GM18520 (cell line): Measurements from ENCODE around the gene CBLN2.

Experiments
- ATAC-seq: cut with Tn5 transposase; IDR thresholded peaks from one replicate; pipeline ENCODE4 v1.9.1; 2021; ENCODE audit not compliant: unreplicated experiment

CBLN2 gene

GRCh38 chr18:72544092-72544886, at the start of gene CBLN2:
CBLN2 (minus strand) TSS chr18:72544342; CDS start chr18:72542160, 2,182 bp downstream.
- peak; percentile 86 for ATAC-seq

DNA sequence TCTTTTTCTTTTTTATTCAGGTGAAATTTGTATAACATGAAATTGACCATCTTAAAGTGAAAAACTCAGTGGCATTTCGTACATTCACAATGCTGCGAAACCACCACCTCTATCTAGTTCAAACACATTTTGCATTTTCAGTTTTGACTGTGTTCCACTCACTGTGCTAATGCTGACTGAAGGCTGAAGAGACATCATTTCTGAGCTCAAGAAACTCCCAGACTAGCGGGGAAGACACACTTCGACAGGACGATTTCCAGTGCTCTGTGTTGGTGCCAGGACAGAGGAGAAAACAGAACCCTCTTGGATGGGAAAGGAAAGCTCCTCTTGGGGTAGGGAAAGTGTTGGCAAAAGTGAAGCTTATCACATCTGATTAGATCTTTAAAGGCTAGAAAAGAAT, 44.2 kb upstream of the CBLN2 start:
- no peak for ATAC-seq

GRCh38 chr18:72584787-72585186, 40.6 kb upstream of the CBLN2 start:
- ATAC-seq = no peak

GRCh38 chr18:72581976-72582375, 37.8 kb upstream of the CBLN2 start:
- no peak for ATAC-seq

DNA sequence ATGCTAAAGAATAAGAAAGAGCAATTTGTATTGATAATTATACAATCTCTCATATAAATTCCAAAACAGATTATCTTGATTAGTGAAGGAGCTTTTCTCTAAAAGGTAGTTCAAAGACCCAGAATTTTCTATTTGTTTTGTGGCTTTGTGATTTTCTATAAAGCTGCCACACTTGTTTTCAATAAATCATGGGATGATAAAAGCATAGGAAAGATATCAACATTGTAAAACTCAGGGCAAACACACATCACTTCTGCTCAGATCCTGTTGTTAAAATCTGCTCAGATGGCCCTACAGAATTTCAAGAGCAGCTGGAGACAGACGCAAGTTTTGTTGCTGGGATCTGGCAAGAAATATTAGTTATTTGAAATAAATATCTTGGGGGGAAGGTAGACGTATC, 28.8 kb upstream of the CBLN2 start:
- no peak for ATAC-seq

DNA sequence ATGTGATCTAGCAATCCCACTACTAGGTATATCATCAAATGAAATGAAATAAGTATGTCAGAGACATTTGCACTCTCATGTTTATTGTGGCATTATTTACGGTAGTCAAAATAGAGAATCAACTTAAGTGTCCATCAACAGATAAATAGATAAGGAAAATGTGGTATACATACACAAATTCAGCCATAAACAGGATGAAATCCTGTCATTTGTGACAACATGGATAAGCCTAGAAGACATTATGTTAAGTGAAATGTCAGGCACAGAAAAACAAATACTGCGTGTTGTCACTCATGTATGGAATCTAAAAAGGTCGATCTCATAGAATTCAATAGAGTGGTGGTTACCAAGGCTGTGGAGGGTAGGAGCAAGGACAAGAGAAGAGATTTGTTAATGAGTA, 22.1 kb upstream of the CBLN2 start:
- ATAC-seq = no peak

GRCh38 chr18:72555968-72556367, 11.8 kb upstream of the CBLN2 start:
- no peak for ATAC-seq

GRCh38 chr18:72555101-72555500, 11.0 kb upstream of the CBLN2 start:
- no peak for ATAC-seq

GRCh38 chr18:72543357-72544055, 636 bp downstream of the CBLN2 start:
- no peak for ATAC-seq

DNA sequence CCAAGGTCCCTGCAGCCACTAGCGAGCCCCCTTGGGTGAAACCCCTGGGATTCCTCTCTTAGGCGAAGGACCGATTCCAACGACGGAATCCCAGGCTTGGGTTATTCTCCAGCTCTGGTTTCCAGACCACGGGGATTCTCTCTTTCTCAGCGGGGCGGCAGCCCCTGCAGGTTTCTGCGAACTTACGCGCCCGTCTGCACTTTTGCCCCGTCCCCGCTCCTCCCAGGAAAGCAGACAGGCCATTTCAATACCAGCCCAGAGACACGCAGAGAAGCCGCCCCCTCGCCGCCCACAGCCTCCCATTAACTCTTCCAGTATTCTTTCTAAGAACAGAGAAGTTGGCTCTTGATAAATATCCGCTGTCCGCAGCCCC, 1.2 kb downstream of the CBLN2 start:
- ATAC-seq = no peak

- no peak for ATAC-seq
Observed at GRCh38 chr18:72542342-72542741, 1.8 kb downstream of the CBLN2 start.

DNA sequence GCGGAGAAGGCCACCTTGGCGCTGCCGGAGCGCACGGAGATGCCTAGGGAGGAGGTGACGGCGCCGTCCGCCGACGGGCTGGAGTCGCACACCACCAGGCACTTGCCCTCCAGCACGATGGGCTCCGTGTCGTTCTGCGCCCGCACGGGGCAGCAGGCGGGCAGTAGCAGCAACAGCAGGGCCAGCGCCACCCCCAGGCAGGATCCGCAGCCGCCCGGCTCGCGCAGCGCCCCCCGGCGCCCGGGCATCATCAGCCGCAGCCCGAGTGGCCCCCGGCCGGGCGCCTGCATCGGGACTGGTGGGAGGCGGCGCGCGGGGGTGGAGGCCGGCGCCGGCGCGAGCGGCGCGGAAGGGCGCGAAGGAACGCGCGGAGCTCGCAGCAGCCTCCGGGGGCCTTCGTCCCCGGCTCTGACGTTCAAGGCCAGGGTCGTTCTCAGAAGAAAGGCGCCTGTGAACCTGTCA, 2.2 kb downstream of the CBLN2 start:
- ATAC-seq = no peak

GRCh38 chr18:72539901-72540300, 4.2 kb downstream of the CBLN2 start:
- ATAC-seq = no peak

DNA sequence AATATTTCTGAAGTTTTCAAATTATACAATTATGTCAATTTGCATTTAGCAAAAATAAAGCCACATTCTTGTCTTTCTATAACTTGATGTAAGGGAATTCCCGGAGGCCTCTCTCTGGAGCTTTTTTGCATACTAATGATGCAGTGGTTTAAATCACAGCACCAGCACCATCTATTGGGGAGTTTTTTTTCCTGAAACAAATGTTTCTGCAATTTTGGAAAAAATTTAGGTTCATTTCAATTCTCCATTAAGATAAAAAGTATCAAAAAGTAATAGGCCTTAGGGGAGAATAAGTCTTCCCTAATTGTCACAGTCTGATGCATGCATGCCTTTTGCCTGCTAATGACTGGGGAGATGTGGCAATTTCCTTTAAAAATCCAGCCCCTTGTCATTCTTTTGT, 13.5 kb downstream of the CBLN2 start:
- ATAC-seq = no peak

DNA sequence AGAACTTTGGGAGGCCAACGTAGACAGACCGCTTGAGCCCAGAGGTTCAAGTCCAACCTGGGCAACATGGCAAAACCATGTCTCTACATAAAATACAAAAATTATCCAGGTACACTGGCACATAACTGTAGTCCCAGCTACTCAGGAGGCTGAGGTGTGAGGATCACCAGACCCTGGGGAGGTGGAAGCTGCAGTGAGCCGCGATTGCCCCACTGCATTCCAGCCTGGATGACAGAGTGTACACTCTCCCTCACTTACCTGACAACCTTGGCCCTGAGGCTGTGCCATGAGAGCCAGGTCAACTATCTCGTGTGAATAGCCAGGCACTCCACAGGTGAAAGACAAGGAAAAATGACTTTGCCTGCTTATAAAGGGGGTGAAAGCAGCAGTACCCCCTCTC, 39.3 kb downstream of the CBLN2 start:
- ATAC-seq = no peak

DNA sequence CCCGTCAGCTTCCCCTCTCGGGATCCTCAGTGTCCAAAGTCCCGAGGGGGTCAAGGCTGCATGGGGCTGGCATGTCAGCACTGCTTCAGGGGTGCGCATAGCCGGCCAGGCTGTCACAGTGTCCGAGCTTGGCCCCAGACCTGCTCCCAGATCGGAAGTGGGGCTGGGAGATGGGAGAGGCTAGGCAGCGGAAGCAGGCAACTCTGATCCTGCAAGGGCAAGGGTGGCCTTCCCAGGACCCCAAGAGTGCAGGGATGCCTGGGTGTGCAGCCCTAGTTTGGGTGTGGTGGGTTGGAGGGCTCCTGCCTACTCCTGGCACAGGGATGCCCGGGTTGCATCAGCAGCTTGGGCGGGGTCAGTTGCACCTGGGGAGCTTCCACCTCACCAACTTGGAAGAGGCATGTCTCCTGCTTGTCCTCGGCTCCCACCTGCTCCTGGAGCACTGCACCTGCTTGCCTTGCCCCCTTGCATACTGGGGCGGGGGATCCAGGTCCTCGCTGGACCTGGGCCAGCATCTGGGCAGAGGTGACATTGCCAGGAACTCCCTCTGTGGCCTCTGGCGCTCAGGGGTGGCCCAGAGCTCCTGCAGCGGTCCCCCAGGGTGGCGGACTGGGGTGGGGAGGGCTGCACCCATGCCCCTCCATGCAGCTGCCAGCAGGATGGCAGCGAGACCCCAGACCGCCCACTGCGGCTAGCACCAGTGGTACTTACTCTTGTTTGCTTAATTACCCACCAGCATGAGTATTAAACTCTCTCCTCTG, 41.3 kb downstream of the CBLN2 start:
- ATAC-seq = no peak

DNA sequence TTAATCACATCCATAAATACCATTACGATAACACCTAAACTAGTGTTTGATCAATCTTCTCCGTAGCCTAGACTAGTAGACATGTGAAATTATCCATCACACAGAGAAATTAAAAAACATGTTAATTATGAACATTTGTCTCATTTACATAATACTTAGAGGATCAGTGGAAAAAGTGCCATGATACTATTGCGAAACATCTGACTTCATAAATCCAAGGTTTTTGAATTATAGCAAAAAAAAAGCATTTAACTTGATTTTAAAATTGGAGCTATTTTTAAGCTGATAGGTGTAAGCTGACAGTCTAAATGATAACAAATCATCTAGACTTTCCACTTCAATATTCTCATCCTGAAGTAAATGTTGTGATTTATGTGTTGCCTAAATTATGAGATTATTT, 51.6 kb downstream of the CBLN2 start:
- ATAC-seq = no peak
